SK-N-SH treated with all-trans-retinoic acid at 6 μM for 48 hours (cell line): Measurements from ENCODE around the gene SPEN.
"Not testable (repeated sequence)": the region's sequence is repeated elsewhere in the genome, so short reads cannot be mapped to it uniquely, and the experiment has no call there.

Experiments used
- ATAC-seq: fragments of 200-7000 bp; cut with Tn5 transposase; 3 replicates; pipeline ENCODE4 v1.9.1; 2020; ENCODE audit warnings: mild to moderate bottlenecking, moderate library complexity
- BACH2 ChIP-seq: fragments of 250-450 bp; sonication (Bioruptor Pico); IDR thresholded peaks from 2 replicates; pipeline ENCODE4 v1.9.0; 2021; ENCODE audit warnings: mild to moderate bottlenecking, borderline replicate concordance
- CREB5 ChIP-seq: fragments of 250-450 bp; sonication (Bioruptor Pico); IDR thresholded peaks from 2 replicates; pipeline ENCODE4 v1.5.1; 2020; ENCODE audit warnings: low read depth, mild to moderate bottlenecking, moderate library complexity
- CSDC2 ChIP-seq: fragments of 250-450 bp; sonication (Bioruptor Pico); IDR thresholded peaks from 2 replicates; pipeline ENCODE4 v1.5.0; 2020; ENCODE audit warnings: mild to moderate bottlenecking, moderate library complexity
- CSRNP3 ChIP-seq: fragments of 250-450 bp; sonication (Bioruptor Pico); IDR thresholded peaks from 2 replicates; pipeline ENCODE4 v1.5.1; 2021; ENCODE audit warnings: mild to moderate bottlenecking, moderate library complexity
- ESRRG ChIP-seq: fragments of 250-450 bp; sonication (Bioruptor Pico); IDR thresholded peaks from 2 replicates; pipeline ENCODE4 v1.6.1; 2021; ENCODE audit warnings: mild to moderate bottlenecking
- OSR1 ChIP-seq: fragments of 250-450 bp; sonication (Bioruptor Pico); IDR thresholded peaks from 2 replicates; pipeline ENCODE4 v1.8.0; 2022; ENCODE audit warnings: moderate library complexity, mild to moderate bottlenecking, inconsistent platforms
- PATZ1 ChIP-seq: fragments of 250-450 bp; sonication (Bioruptor Pico); IDR thresholded peaks from 2 replicates; pipeline ENCODE4 v1.8.0; 2020; ENCODE audit warnings: mild to moderate bottlenecking, moderate library complexity, borderline replicate concordance
- POU6F1 ChIP-seq: fragments of 250-450 bp; sonication (Bioruptor Pico); IDR thresholded peaks from 2 replicates; pipeline ENCODE4 v1.8.0; 2021; ENCODE audit warnings: low read depth, mild to moderate bottlenecking, moderate library complexity, borderline replicate concordance
- PPARA ChIP-seq: fragments of 250-450 bp; sonication (Bioruptor Pico); IDR thresholded peaks from 2 replicates; pipeline ENCODE4 v1.5.0; 2020; ENCODE audit warnings: mild to moderate bottlenecking, borderline replicate concordance
- RARB ChIP-seq: fragments of 250-450 bp; sonication (Bioruptor Pico); IDR thresholded peaks from 2 replicates; pipeline ENCODE4 v1.8.0; 2021; ENCODE audit warnings: mild to moderate bottlenecking, moderate library complexity
- SNAI2 ChIP-seq: fragments of 250-450 bp; sonication (Bioruptor Pico); IDR thresholded peaks from 2 replicates; pipeline ENCODE4 v1.5.0; 2020; ENCODE audit warnings: mild to moderate bottlenecking, moderate library complexity
- TCF4 ChIP-seq: fragments of 250-450 bp; sonication (Bioruptor Pico); IDR thresholded peaks from 2 replicates; pipeline ENCODE4 v1.8.0; 2021; ENCODE audit warnings: mild to moderate bottlenecking, moderate library complexity, borderline replicate concordance
- TSHZ2 ChIP-seq: fragments of 250-450 bp; sonication (Bioruptor Pico); IDR thresholded peaks from 2 replicates; pipeline ENCODE4 v1.5.0; 2020; ENCODE audit warnings: mild to moderate bottlenecking, moderate library complexity
- ZC3H10 ChIP-seq: fragments of 250-450 bp; sonication (Bioruptor Pico); IDR thresholded peaks from 2 replicates; pipeline ENCODE4 v1.5.1; 2021; ENCODE audit warnings: mild to moderate bottlenecking, moderate library complexity
- ZFP3 ChIP-seq: fragments of 250-450 bp; sonication (Bioruptor Pico); IDR thresholded peaks from 2 replicates; pipeline ENCODE4 v1.5.0; 2020; ENCODE audit warnings: mild to moderate bottlenecking, moderate library complexity
- ZFP30 ChIP-seq: fragments of 450-650 bp; formaldehyde crosslinking; IDR thresholded peaks from 2 replicates; pipeline ENCODE4 v1.5.0; 2022; ENCODE audit warnings: mild to moderate bottlenecking, moderate library complexity
- ZNF70 ChIP-seq: fragments of 450-650 bp; formaldehyde crosslinking; IDR thresholded peaks from 2 replicates; pipeline ENCODE4 v1.5.0; 2020; ENCODE audit warnings: mild to moderate bottlenecking, moderate library complexity
- ZNF8 ChIP-seq: fragments of 450-650 bp; formaldehyde crosslinking; IDR thresholded peaks from 2 replicates; pipeline ENCODE4 v1.5.0; 2020; ENCODE audit warnings: mild to moderate bottlenecking, moderate library complexity

Gene SPEN

GRCh38 chr1:15834406-15835204 is 12.9 kb upstream of the SPEN start (continued):
- no peak for TF ChIP-seq CSRNP3 (CRISPR knock-in tag)
- no peak for TF ChIP-seq POU6F1
- TF ChIP-seq RARB (CRISPR knock-in tag), result no peak
- TF ChIP-seq PPARA (CRISPR knock-in tag), result 0 out of 2 replicates have a peak, but pooled peaks have one; percentile 52
- TF ChIP-seq ZFP30 (CRISPR knock-in tag), result peak; percentile 8; the same call in 1 of the 2 replicates
- 0 out of 2 replicates have a peak, but pooled peaks have one; percentile 27 for TF ChIP-seq TCF4 (CRISPR knock-in tag)
- TF ChIP-seq ZFP3, result no peak; the same call in 1 of the 2 replicates
- no peak for TF ChIP-seq ZNF70 (CRISPR knock-in tag)
- TF ChIP-seq PATZ1 (CRISPR knock-in tag), result no peak
- no peak for TF ChIP-seq ESRRG
- peak; percentile 98 for TF ChIP-seq SNAI2 (CRISPR knock-in tag)
- TF ChIP-seq ZC3H10, result no peak

GRCh38 chr1:15835205-15835740 is 12.2 kb upstream of the SPEN start:
- peak; percentile 28 for ATAC-seq
- TF ChIP-seq CSRNP3 (CRISPR knock-in tag), result 0 out of 2 replicates have a peak, but pooled peaks have one; percentile 14
- no peak for TF ChIP-seq ZNF8 (CRISPR knock-in tag)
- TF ChIP-seq TSHZ2 (CRISPR knock-in tag), result no peak
- no peak for TF ChIP-seq ZC3H10
- TF ChIP-seq, all 23 proteins: peak for 1

GRCh38 chr1:15835741-15836510 is 11.6 kb upstream of the SPEN start:
- TF ChIP-seq RARB (CRISPR knock-in tag) (no peak), PATZ1 (CRISPR knock-in tag) (peak; percentile 91; the same call in 1 of the 2 replicates), ESRRG (no peak), ZFP30 (CRISPR knock-in tag) (no peak), ZC3H10 (no peak), CREB5 (CRISPR knock-in tag) (no peak), ZFP3 (peak; percentile 76), BACH2 (CRISPR knock-in tag) (no peak), CSRNP3 (CRISPR knock-in tag) (no peak), SNAI2 (CRISPR knock-in tag) (no peak), OSR1 (no peak), CSDC2 (CRISPR knock-in tag) (peak; percentile 89)
- ATAC-seq, result peak; percentile 70

- not testable (repeated sequence) for ATAC-seq
These were observed 11.1 kb upstream of the SPEN start for GRCh38 chr1:15836511-15836771.
